ENCODE measurements around the gene UNKL. TPM values are rescaled to one million over a fixed set of nuclear protein-coding genes. Genes with fewer than 3 reads are reported as not detected.

The UNKL gene
- total and polyA plus RNA-seq, 2 of the 8 experiments (the other 6 are each of a cell fraction or from before 2014, with no cell fraction given): 25.1 to 31.8 TPM

GRCh38 chr16:1397779-1398178 is 16.7 kb downstream of the UNKL start:
- no peak overlapping the region for H4K91ac ChIP-seq (replicated peaks; ENCODE audit: insufficient read length, low read length)
- H3K27ac ChIP-seq (ENCODE audit: low read depth, low read length): no peak overlapping the region
- H4K5ac ChIP-seq (ENCODE audit: insufficient read length, low read depth, low read length): no peak overlapping the region
- no peak overlapping the region for H3K18ac ChIP-seq (ENCODE audit: extremely low read depth, low read length)
- no peaks in the 10 kb centered on the region for H3K27me3 ChIP-seq (replicated peaks in 1 of 4; ENCODE audit: control insufficient read depth in 3 of 4, extremely low read depth in 1 of 4, insufficient read depth in 3 of 4, low read length in 3 of 4)
- no peak for DNase-seq (ENCODE audit: low read depth in 1 of 2, low spot score in 2 of 2)
- no peak for FAIRE-seq
- H3K56ac ChIP-seq (replicated peaks; ENCODE audit: insufficient read length, low read depth, low read length): no peak overlapping the region
- no peak overlapping the region for H3K4ac ChIP-seq (replicated peaks; ENCODE audit: insufficient read length, low read depth, low read length)
- H3K79me2 ChIP-seq (ENCODE audit: control insufficient read depth in 1 of 2, insufficient read depth in 2 of 2, low read length in 2 of 2): no peaks in the 10 kb centered on the region
- no peak overlapping the region for H2BK20ac ChIP-seq (ENCODE audit: low read length)
- H3K14ac ChIP-seq (ENCODE audit: insufficient read length): no peak overlapping the region
- 96% methylated on average over 21 of the region's 21 CpGs; no CpG with 5 or more reads in 1 of the 2 experiments for WGBS, 2 experiments (ENCODE audit: extremely low coverage in 1 of 2, insufficient coverage in 1 of 2, insufficient read length in 1 of 2, insufficient replicate concordance in 2 of 2, low coverage in 1 of 2, low lambda C conversion rate in 2 of 2, missing lambda C conversion rate in 1 of 2)
- no peak overlapping the region for H3K4me3 ChIP-seq (ENCODE audit: extremely low read depth in 1 of 4, insufficient read depth in 2 of 4, low read depth in 3 of 4, low read length in 4 of 4)
- no peak overlapping the region for H3K9ac ChIP-seq (replicated peaks in 1 of 4; ENCODE audit: extremely low read depth in 1 of 4, low read depth in 3 of 4, low read length in 3 of 4)
- H2BK5ac ChIP-seq (ENCODE audit: low read depth, low read length): no peak overlapping the region
- no peak overlapping the region for H2AFZ ChIP-seq (ENCODE audit: low read length)
- H2BK120ac ChIP-seq (replicated peaks; ENCODE audit: low read depth, low read length): no peak overlapping the region
- H3K79me1 ChIP-seq (ENCODE audit: low read depth, low read length): no peaks in the 10 kb centered on the region
- H2AK5ac ChIP-seq (ENCODE audit: low read depth, low read length): no peak overlapping the region
- H2BK15ac ChIP-seq (ENCODE audit: low read length): no peak overlapping the region
- no peaks in the 10 kb centered on the region for H3K23me2 ChIP-seq (ENCODE audit: low read depth, low read length)
- no peak overlapping the region for H2BK12ac ChIP-seq (ENCODE audit: low read depth, low read length)
- H3K9me3 ChIP-seq (ENCODE audit: insufficient read depth in 2 of 2, low read depth in 1 of 2, low read length in 1 of 2): no peaks in the 10 kb centered on the region
- no peak overlapping the region for H3K23ac ChIP-seq (ENCODE audit: insufficient read length)
- no peak overlapping the region for H3K4me2 ChIP-seq (ENCODE audit: insufficient read depth in 1 of 2, low read depth in 2 of 2, low read length in 2 of 2)
- no peaks in the 10 kb centered on the region for H3K4me1 ChIP-seq (replicated peaks in 1 of 4; ENCODE audit: control insufficient read depth in 3 of 4, insufficient read depth in 4 of 4, low read length in 3 of 4)
- ChIA-PET CTCF (ENCODE audit: partially characterized antibody) (interaction anchor here (1.3 kb wide), 1 partner anchor 34 kb away, joined by 4 read pairs; no protein-coding TSS in a partner anchor), POLR2A (ENCODE audit: partially characterized antibody) (interaction anchor here (1.3 kb wide), 1 partner anchor 12 kb away, joined by 3 read pairs; no protein-coding TSS in a partner anchor)
- peaks cover 0 to 4% of the 10 kb centered on the region in 2 experiments for H4K20me1 ChIP-seq (replicated peaks in 1 of 2; ENCODE audit: control insufficient read depth in 1 of 2, insufficient read depth in 2 of 2, low read length in 2 of 2)
- no peak overlapping the region; the same call in 1 of the 2 replicates for H4K8ac ChIP-seq (ENCODE audit: extremely low read depth, insufficient read depth, low read length)
- H3K36me3 ChIP-seq (ENCODE audit: control insufficient read depth in 2 of 4, insufficient read depth in 4 of 4, low read length in 3 of 4): peaks cover 0 to 16% (median 6%) of the 10 kb centered on the region in 4 experiments; a peak in 3 of 8 replicates
- TF ChIP-seq SRF (IDR thresholded peaks at IDR 0.05; ENCODE audit: low read depth, low read length) (no peak), HDAC6 (IDR thresholded peaks at IDR 0.05; ENCODE audit: low read depth, low read length) (no peak), SUZ12 (IDR thresholded peaks at IDR 0.05; ENCODE audit: low read length) (no peak), BRCA1 (IDR thresholded peaks at IDR 0.05; ENCODE audit: low read depth, low read length) (no peak), KDM5A (IDR thresholded peaks at IDR 0.05; ENCODE audit: low read length) (no peak), POLR2AphosphoS5 (IDR thresholded peaks at IDR 0.05; ENCODE audit: low read depth, low read length) (no peak), RBBP5 (IDR thresholded peaks at IDR 0.05; ENCODE audit: borderline replicate concordance, low read depth, low read length) (no peak), BACH1 (IDR thresholded peaks at IDR 0.05; ENCODE audit: low read length) (no peak), SP1 (IDR thresholded peaks at IDR 0.05; ENCODE audit: low read depth, low read length) (no peak), HDAC2 (IDR thresholded peaks at IDR 0.05; ENCODE audit: borderline replicate concordance in 1 of 2, low read depth in 2 of 2, low read length in 2 of 2) (no peak), CBX8 (IDR thresholded peaks at IDR 0.05; ENCODE audit: borderline replicate concordance, low read depth, low read length) (no peak)
- TF ChIP-seq, protein P1, sequence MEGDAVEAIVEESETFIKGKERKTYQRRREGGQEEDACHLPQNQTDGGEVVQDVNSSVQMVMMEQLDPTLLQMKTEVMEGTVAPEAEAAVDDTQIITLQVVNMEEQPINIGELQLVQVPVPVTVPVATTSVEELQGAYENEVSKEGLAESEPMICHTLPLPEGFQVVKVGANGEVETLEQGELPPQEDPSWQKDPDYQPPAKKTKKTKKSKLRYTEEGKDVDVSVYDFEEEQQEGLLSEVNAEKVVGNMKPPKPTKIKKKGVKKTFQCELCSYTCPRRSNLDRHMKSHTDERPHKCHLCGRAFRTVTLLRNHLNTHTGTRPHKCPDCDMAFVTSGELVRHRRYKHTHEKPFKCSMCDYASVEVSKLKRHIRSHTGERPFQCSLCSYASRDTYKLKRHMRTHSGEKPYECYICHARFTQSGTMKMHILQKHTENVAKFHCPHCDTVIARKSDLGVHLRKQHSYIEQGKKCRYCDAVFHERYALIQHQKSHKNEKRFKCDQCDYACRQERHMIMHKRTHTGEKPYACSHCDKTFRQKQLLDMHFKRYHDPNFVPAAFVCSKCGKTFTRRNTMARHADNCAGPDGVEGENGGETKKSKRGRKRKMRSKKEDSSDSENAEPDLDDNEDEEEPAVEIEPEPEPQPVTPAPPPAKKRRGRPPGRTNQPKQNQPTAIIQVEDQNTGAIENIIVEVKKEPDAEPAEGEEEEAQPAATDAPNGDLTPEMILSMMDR (IDR thresholded peaks at IDR 0.05; ENCODE audit: control extremely low read depth in 1 of 3, insufficient read depth in 1 of 3, low read depth in 1 of 3, low read length in 3 of 3): no peak
